HepG2 (cell line): ENCODE data around the gene CHD9NB.

Experiments
- BRCA1 ChIP-seq: sonication (generic); formaldehyde crosslinking; IDR thresholded peaks from 2 replicates; pipeline ENCODE4 v1.4.0; 2020; ENCODE audit warnings: missing genetic modification reagents
- CTCF ChIP-seq: sonication (generic); formaldehyde crosslinking; IDR thresholded peaks from 2 replicates; pipeline ENCODE4 v1.5.0; 2020; ENCODE audit warnings: mild to moderate bottlenecking, missing genetic modification reagents, moderate library complexity
- ESRRA ChIP-seq: sonication (generic); formaldehyde crosslinking; IDR thresholded peaks from 2 replicates; pipeline ENCODE4 v1.5.1; 2020; ENCODE audit warnings: mild to moderate bottlenecking, low read depth, missing genetic modification reagents
- ETS1 ChIP-seq: sonication (generic); formaldehyde crosslinking; IDR thresholded peaks from 2 replicates; pipeline ENCODE4 v1.4.0; 2020; ENCODE audit warnings: missing genetic modification reagents
- MED13 ChIP-seq: sonication (generic); formaldehyde crosslinking; IDR thresholded peaks from 2 replicates; pipeline ENCODE4 v1.5.0; 2020; ENCODE audit warnings: missing genetic modification reagents
- MXI1 ChIP-seq: IDR thresholded peaks from 3 replicates; pipeline ENCODE4 v1.6.1; 2012; ENCODE audit warnings: low read depth, low read length, inconsistent platforms, borderline replicate concordance
- RFX5 ChIP-seq: IDR thresholded peaks from 2 replicates; pipeline ENCODE4 v1.6.1; 2011; ENCODE audit warnings: low read depth, low read length, improper control_type of control experiment
- SNAI1 ChIP-seq: sonication (generic); formaldehyde crosslinking; IDR thresholded peaks from 2 replicates; pipeline ENCODE4 v1.5.0; 2020; ENCODE audit warnings: mild to moderate bottlenecking, missing genetic modification reagents, borderline replicate concordance
- ZNF816 ChIP-seq: sonication (generic); formaldehyde crosslinking; IDR thresholded peaks from 2 replicates; pipeline ENCODE4 v1.8.0; 2022; ENCODE audit warnings: missing genetic modification reagents, mild to moderate bottlenecking, borderline replicate concordance

- no peak for TF ChIP-seq RFX5
- TF ChIP-seq ETS1 (CRISPR knock-in tag), result no peak
- no peak for TF ChIP-seq BRCA1 (CRISPR knock-in tag)
- TF ChIP-seq SNAI1 (CRISPR knock-in tag), result no peak
- no peak for TF ChIP-seq ESRRA
- TF ChIP-seq MED13 (CRISPR knock-in tag), result no peak
- no peak for TF ChIP-seq CTCF (CRISPR knock-in tag)
- no peak for TF ChIP-seq ZNF816 (CRISPR knock-in tag)
- no peak for TF ChIP-seq MXI1
These were observed 19.1 kb upstream of the CHD9NB start for GRCh38 chr16:53071748-53072301.
